H9 (cell line): ENCODE data around the gene MTHFS. TPM values are rescaled to one million over a fixed set of nuclear protein-coding genes. Genes with fewer than 3 reads are reported as not detected.

Experiments used
- DNase-seq: peaks from one replicate; pipeline ENCODE4 v3.0.0-alpha.2; 2017
- H2AFZ ChIP-seq: one replicate; pipeline ENCODE4 v1.6.1; 2013; ENCODE audit warnings: mild to moderate bottlenecking, low read length, control low read depth, moderate library complexity
- H2AK5ac ChIP-seq: 2 replicates; pipeline ENCODE4 v1.6.1; 2013; ENCODE audit warnings: low read length, control low read depth, mixed read lengths; ENCODE audit not compliant: insufficient read length
- H2BK120ac ChIP-seq: one replicate; pipeline ENCODE4 v1.6.1; 2013; ENCODE audit warnings: low read depth, mild to moderate bottlenecking, low read length, control low read depth, inconsistent platforms; ENCODE audit not compliant: poor library complexity, severe bottlenecking
- H2BK12ac ChIP-seq: 2 replicates; pipeline ENCODE4 v1.6.1; 2013; ENCODE audit warnings: low read length, control low read depth, mixed read lengths, low read depth; ENCODE audit not compliant: insufficient read length
- H2BK15ac ChIP-seq: 2 replicates; pipeline ENCODE4 v1.6.1; 2013; ENCODE audit warnings: low read depth, low read length, control low read depth
- H2BK20ac ChIP-seq: one replicate; pipeline ENCODE4 v1.6.1; 2013; ENCODE audit warnings: low read depth, mild to moderate bottlenecking, low read length, control low read depth, inconsistent platforms; ENCODE audit not compliant: poor library complexity, severe bottlenecking
- H2BK5ac ChIP-seq: 2 replicates; pipeline ENCODE4 v1.6.1; 2013; ENCODE audit warnings: low read length, control low read depth, mixed read lengths; ENCODE audit not compliant: insufficient read length
- H3K14ac ChIP-seq: 2 replicates; pipeline ENCODE4 v1.6.1; 2013; ENCODE audit warnings: low read length, control low read depth; ENCODE audit not compliant: insufficient read depth
- H3K18ac ChIP-seq: 2 replicates; pipeline ENCODE4 v1.6.1; 2013; ENCODE audit warnings: low read depth, mild to moderate bottlenecking, mixed read lengths, low read length, control low read depth; ENCODE audit not compliant: insufficient read length
- H3K23ac ChIP-seq: 2 replicates; pipeline ENCODE4 v1.6.1; 2013; ENCODE audit warnings: low read length, control low read depth, mixed read lengths, low read depth; ENCODE audit not compliant: insufficient read length
- H3K23me2 ChIP-seq: 2 replicates; pipeline ENCODE4 v1.6.1; 2013; ENCODE audit warnings: low read depth, mild to moderate bottlenecking, mixed read lengths, low read length, control low read depth; ENCODE audit not compliant: insufficient read length, poor library complexity, severe bottlenecking
- H3K27ac ChIP-seq: 2 replicates; pipeline ENCODE4 v1.5.1; 2013; ENCODE audit warnings: low read length, control low read depth, mixed read lengths, low read depth; ENCODE audit not compliant: insufficient read length
- H3K27me3 ChIP-seq: 2 replicates; pipeline ENCODE4 v1.6.1; 2013; ENCODE audit warnings: low read length, control low read depth, inconsistent platforms; ENCODE audit not compliant: insufficient read depth
- H3K4ac ChIP-seq: 2 replicates; pipeline ENCODE4 v1.6.1; 2013; ENCODE audit warnings: low read depth, mild to moderate bottlenecking, control low read depth, inconsistent platforms, low read length, moderate library complexity
- H3K4me1 ChIP-seq: 2 replicates; pipeline ENCODE4 v1.6.1; 2013; ENCODE audit warnings: low read length, control low read depth, inconsistent platforms; ENCODE audit not compliant: insufficient read depth
- H3K4me2 ChIP-seq: 2 replicates; pipeline ENCODE4 v1.6.1; 2013; ENCODE audit warnings: low read length, control low read depth, mixed read lengths; ENCODE audit not compliant: insufficient read length, insufficient read depth
- H3K56ac ChIP-seq: 2 replicates; pipeline ENCODE4 v1.6.1; 2013; ENCODE audit warnings: low read depth, mild to moderate bottlenecking, mixed read lengths, low read length, control low read depth; ENCODE audit not compliant: insufficient read length
- H3K79me1 ChIP-seq: 2 replicates; pipeline ENCODE4 v1.6.1; 2013; ENCODE audit warnings: low read depth, mild to moderate bottlenecking, moderate library complexity, low read length, control low read depth, inconsistent platforms; ENCODE audit not compliant: insufficient read depth, poor library complexity, severe bottlenecking
- H3K79me2 ChIP-seq: 2 replicates; pipeline ENCODE4 v1.6.1; 2013; ENCODE audit warnings: low read length, control low read depth, inconsistent platforms; ENCODE audit not compliant: insufficient read depth
- H3K9ac ChIP-seq: 2 replicates; pipeline ENCODE4 v1.6.1; 2013; ENCODE audit warnings: low read length, control low read depth, mixed read lengths; ENCODE audit not compliant: insufficient read length; ENCODE audit errors: extremely low read depth
- H3K9me3 ChIP-seq: one replicate; pipeline ENCODE4 v1.6.1; 2013; ENCODE audit warnings: low read depth, low read length, inconsistent platforms; ENCODE audit not compliant: control insufficient read depth
- H3T11ph ChIP-seq: one replicate; pipeline ENCODE4 v1.6.1; 2013; ENCODE audit warnings: mild to moderate bottlenecking, low read length, control low read depth, inconsistent platforms
- H4K20me1 ChIP-seq: one replicate; pipeline ENCODE4 v1.6.1; 2013; ENCODE audit not compliant: control insufficient read depth, insufficient read length, insufficient read depth
- H4K5ac ChIP-seq: 2 replicates; pipeline ENCODE4 v1.6.1; 2013; ENCODE audit warnings: low read depth, mild to moderate bottlenecking, mixed read lengths, low read length, control low read depth; ENCODE audit not compliant: insufficient read length
- H4K8ac ChIP-seq: replicated peaks from 2 replicates; pipeline ENCODE4 v1.6.1; 2013; ENCODE audit warnings: low read length, control low read depth, mixed read lengths, low read depth; ENCODE audit not compliant: insufficient read length
- H4K91ac ChIP-seq: 2 replicates; pipeline ENCODE4 v1.6.1; 2013; ENCODE audit warnings: low read depth, mild to moderate bottlenecking, moderate library complexity, mixed read lengths, low read length, control low read depth; ENCODE audit not compliant: insufficient read length
- H3K27ac Mint-ChIP-seq, 3 experiments: 2 replicates in 2 of 3; 3 replicates in 1 of 3; pipeline ENCODE4 v1.8.0; 2020 to 2021; ENCODE audit warnings: mixed read lengths in 3 of 3, mild to moderate bottlenecking in 1 of 3, moderate library complexity in 1 of 3
- H3K27me3 Mint-ChIP-seq: 2 replicates; pipeline ENCODE4 v1.8.0; 2021; ENCODE audit warnings: low read depth, mild to moderate bottlenecking, moderate library complexity, mixed read lengths
- H3K36me3 Mint-ChIP-seq, 3 experiments: 2 replicates in 2 of 3; 3 replicates in 1 of 3; pipeline ENCODE4 v1.8.0; 2020 to 2021; ENCODE audit warnings: low read depth in 3 of 3, mixed read lengths in 3 of 3; ENCODE audit not compliant: insufficient read depth in 1 of 3
- H3K4me1 Mint-ChIP-seq, 2 experiments: 2 replicates each; pipeline ENCODE4 v1.8.0; 2020; ENCODE audit warnings: mixed read lengths in 2 of 2
- H3K4me3 Mint-ChIP-seq, 2 experiments: 2 replicates in 1 of 2; 3 replicates in 1 of 2; pipeline ENCODE4 v1.8.0; 2020 to 2021; ENCODE audit warnings: mild to moderate bottlenecking in 2 of 2, mixed read lengths in 2 of 2, moderate library complexity in 1 of 2
- H3K9me3 Mint-ChIP-seq, 2 experiments: 2 replicates in 1 of 2; 3 replicates in 1 of 2; pipeline ENCODE4 v1.8.0; 2020; ENCODE audit warnings: mild to moderate bottlenecking in 2 of 2, mixed read lengths in 2 of 2, moderate library complexity in 1 of 2
- WGBS: extraction: QIAGEN DNeasy Blood & Tissue Kit; methylation state at CpG from one replicate; pipeline ENCODE4 v1.1.7; 2013; ENCODE audit warnings: missing lambda C conversion rate, low lambda C conversion rate, mixed read lengths; ENCODE audit not compliant: insufficient read length; ENCODE audit errors: extremely low coverage; 5-methylcytosine and 5-hydroxymethylcytosine counted together
- total RNA-seq: library from RNA; stranded (reverse); gene quantifications from 2 replicates; pipeline ENCODE4 v1.2.1, GENCODE V29; 2021
- TF ChIP-seq, protein P1 (sequence below): fragments of 200-600 bp; sonication (generic); conservative IDR thresholded peaks from 3 replicates; pipeline ENCODE4 v1.8.0; 2021; ENCODE audit warnings: antibody characterized with exemption, mild to moderate bottlenecking

The MTHFS gene
- total RNA-seq, 1 experiment from 2014 or later: 36.9 TPM

DNA sequence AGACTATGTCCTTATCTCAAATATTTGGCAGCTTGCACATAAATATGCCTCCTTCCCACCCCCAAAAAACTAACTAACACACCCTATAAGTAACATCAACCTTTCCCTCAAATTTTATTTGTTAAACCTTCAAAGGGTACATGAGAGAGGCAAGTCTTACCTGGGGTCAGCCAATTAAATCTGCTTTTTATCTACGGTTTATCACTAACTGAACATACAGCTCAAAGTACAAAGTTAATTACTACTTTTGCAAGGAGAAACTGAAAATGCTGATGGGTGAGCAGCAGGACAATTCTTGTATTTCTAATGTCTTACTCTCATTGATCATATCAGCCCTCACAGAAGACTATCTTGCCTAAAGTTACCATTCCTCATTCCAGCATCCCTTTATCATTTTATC is 34.6 kb downstream of the MTHFS start:
- H3K18ac ChIP-seq: no peak overlapping the region
- no peak overlapping the region for H3K23ac ChIP-seq
- H4K5ac ChIP-seq: no peak overlapping the region
- DNase-seq: no peak
- no peak overlapping the region for H3K27ac ChIP-seq
- no peaks in the 10 kb centered on the region for H3K23me2 ChIP-seq
- no peak overlapping the region for H3K56ac ChIP-seq
- H2AK5ac ChIP-seq: no peak overlapping the region
- H3K4me2 ChIP-seq: no peak overlapping the region
- H3K14ac ChIP-seq: no peak overlapping the region
- H3K27me3 ChIP-seq: 0 out of 2 replicates have a peak, but pooled peaks cover 2% of the 10 kb centered on the region
- H3T11ph ChIP-seq: no peak overlapping the region
- no peak overlapping the region for H4K91ac ChIP-seq
- H3K9me3 ChIP-seq: no peaks in the 10 kb centered on the region
- no peak overlapping the region for H2BK15ac ChIP-seq
- no peak overlapping the region for H3K4me3 Mint-ChIP-seq
- TF ChIP-seq, protein P1, sequence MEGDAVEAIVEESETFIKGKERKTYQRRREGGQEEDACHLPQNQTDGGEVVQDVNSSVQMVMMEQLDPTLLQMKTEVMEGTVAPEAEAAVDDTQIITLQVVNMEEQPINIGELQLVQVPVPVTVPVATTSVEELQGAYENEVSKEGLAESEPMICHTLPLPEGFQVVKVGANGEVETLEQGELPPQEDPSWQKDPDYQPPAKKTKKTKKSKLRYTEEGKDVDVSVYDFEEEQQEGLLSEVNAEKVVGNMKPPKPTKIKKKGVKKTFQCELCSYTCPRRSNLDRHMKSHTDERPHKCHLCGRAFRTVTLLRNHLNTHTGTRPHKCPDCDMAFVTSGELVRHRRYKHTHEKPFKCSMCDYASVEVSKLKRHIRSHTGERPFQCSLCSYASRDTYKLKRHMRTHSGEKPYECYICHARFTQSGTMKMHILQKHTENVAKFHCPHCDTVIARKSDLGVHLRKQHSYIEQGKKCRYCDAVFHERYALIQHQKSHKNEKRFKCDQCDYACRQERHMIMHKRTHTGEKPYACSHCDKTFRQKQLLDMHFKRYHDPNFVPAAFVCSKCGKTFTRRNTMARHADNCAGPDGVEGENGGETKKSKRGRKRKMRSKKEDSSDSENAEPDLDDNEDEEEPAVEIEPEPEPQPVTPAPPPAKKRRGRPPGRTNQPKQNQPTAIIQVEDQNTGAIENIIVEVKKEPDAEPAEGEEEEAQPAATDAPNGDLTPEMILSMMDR: no peak
- no peak overlapping the region for H2BK20ac ChIP-seq
- H3K27ac Mint-ChIP-seq: no peak overlapping the region
- no peaks in the 10 kb centered on the region for H4K20me1 ChIP-seq
- H3K36me3 Mint-ChIP-seq: peaks cover 3 to 26% (median 4%) of the 10 kb centered on the region in 3 experiments; a peak in 5 of 7 replicates
- no peak overlapping the region for H2BK12ac ChIP-seq
- H3K27me3 Mint-ChIP-seq: no peaks in the 10 kb centered on the region
- H3K9me3 Mint-ChIP-seq: no peaks in the 10 kb centered on the region
- no peak overlapping the region for H2AFZ ChIP-seq
- H3K4me1 ChIP-seq: no peaks in the 10 kb centered on the region
- no peak overlapping the region for H3K4ac ChIP-seq
- WGBS: no CpG with 5 or more reads among the region's 1 CpG
- no peaks in the 10 kb centered on the region for H3K79me1 ChIP-seq
- H2BK5ac ChIP-seq: no peak overlapping the region
- no peak overlapping the region for H4K8ac ChIP-seq
- no peaks in the 10 kb centered on the region for H3K79me2 ChIP-seq
- H3K9ac ChIP-seq: no peak overlapping the region
- no peak overlapping the region for H2BK120ac ChIP-seq
- H3K4me1 Mint-ChIP-seq: no peaks in the 10 kb centered on the region
